Upper lobe of left lung (tissue), 4 donors: ENCODE data around the gene BIRC6.

ENCODE experiments used
- POLR2A ChIP-seq, 4 donors: fragments of 450-650 bp; IDR thresholded peaks; one replicate each; pipeline ENCODE4 v1.5.1; 2016 to 2017; ENCODE audit warnings: antibody characterized with exemption in 4 of 4, mild to moderate bottlenecking in 2 of 4
- POLR2AphosphoS5 ChIP-seq, 2 donors: sonication (generic); formaldehyde crosslinking; IDR thresholded peaks; one replicate each; pipeline ENCODE4 v1.5.1; 2017; ENCODE audit warnings: antibody characterized with exemption in 2 of 2
- TF ChIP-seq, protein P1 (sequence below), 6 experiments: fragments of 450-650 bp in 4 of 6; fragments of 200-600 bp in 2 of 6; sonication (generic) in 2 of 6; IDR thresholded peaks; one replicate each; pipeline ENCODE4 v1.5.1; 2016 to 2019; ENCODE audit warnings: antibody characterized with exemption in 6 of 6

- TF ChIP-seq, protein P1, sequence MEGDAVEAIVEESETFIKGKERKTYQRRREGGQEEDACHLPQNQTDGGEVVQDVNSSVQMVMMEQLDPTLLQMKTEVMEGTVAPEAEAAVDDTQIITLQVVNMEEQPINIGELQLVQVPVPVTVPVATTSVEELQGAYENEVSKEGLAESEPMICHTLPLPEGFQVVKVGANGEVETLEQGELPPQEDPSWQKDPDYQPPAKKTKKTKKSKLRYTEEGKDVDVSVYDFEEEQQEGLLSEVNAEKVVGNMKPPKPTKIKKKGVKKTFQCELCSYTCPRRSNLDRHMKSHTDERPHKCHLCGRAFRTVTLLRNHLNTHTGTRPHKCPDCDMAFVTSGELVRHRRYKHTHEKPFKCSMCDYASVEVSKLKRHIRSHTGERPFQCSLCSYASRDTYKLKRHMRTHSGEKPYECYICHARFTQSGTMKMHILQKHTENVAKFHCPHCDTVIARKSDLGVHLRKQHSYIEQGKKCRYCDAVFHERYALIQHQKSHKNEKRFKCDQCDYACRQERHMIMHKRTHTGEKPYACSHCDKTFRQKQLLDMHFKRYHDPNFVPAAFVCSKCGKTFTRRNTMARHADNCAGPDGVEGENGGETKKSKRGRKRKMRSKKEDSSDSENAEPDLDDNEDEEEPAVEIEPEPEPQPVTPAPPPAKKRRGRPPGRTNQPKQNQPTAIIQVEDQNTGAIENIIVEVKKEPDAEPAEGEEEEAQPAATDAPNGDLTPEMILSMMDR (IDR thresholded peaks at IDR 0.05), result no peak
- no peak for TF ChIP-seq POLR2AphosphoS5 (IDR thresholded peaks at IDR 0.05)
- no peak for TF ChIP-seq POLR2A (IDR thresholded peaks at IDR 0.05)
Measured at GRCh38 chr2:32384529-32384928, 27.7 kb downstream of the BIRC6 start.
